Right lobe of liver (tissue), 4 donors: ENCODE measurements around the gene GMDS.

ENCODE experiments used
- POLR2A ChIP-seq: fragments of 450-650 bp; IDR thresholded peaks from one replicate; pipeline ENCODE4 v1.6.1; 2017; ENCODE audit warnings: antibody characterized with exemption, mild to moderate bottlenecking
- TF ChIP-seq, protein P1 (sequence below), 4 donors: fragments of 200-600 bp in 3 of 4; fragments of 450-650 bp in 1 of 4; IDR thresholded peaks; one replicate each; pipeline versions ENCODE4 v1.5.1 to v1.8.0; 2016 to 2022; ENCODE audit warnings: antibody characterized with exemption in 4 of 4, mild to moderate bottlenecking in 2 of 4
- donor health status: DM: no; HTN: no; CAD: no.
- donor health status: DM: no; HTN: no; CAD: no.
- donor health status: DM: no; HTN: yes; CAD: no.

DNA sequence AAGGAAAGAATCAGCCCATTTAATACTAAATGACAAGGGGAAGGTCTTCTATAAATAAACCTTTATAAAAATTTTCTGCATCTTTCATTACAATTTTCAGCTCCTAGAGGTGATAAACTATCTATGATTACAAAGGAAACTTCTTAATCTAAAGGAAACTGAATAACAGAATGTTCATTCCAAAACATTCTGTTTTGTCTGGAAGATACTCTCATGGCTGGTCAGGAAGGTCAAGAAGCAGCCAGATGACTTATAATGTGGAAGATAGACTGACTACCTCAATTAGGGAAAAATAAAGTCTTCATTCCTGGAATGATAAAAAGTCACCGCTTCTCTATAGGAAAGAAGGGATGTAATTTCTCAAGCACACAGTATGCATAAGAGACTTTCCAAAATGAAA is 131.3 kb downstream of the GMDS start:
- TF ChIP-seq, protein P1, sequence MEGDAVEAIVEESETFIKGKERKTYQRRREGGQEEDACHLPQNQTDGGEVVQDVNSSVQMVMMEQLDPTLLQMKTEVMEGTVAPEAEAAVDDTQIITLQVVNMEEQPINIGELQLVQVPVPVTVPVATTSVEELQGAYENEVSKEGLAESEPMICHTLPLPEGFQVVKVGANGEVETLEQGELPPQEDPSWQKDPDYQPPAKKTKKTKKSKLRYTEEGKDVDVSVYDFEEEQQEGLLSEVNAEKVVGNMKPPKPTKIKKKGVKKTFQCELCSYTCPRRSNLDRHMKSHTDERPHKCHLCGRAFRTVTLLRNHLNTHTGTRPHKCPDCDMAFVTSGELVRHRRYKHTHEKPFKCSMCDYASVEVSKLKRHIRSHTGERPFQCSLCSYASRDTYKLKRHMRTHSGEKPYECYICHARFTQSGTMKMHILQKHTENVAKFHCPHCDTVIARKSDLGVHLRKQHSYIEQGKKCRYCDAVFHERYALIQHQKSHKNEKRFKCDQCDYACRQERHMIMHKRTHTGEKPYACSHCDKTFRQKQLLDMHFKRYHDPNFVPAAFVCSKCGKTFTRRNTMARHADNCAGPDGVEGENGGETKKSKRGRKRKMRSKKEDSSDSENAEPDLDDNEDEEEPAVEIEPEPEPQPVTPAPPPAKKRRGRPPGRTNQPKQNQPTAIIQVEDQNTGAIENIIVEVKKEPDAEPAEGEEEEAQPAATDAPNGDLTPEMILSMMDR (IDR thresholded peaks at IDR 0.05), result no peak
- no peak for TF ChIP-seq POLR2A
